HepG2 (cell line): ENCODE data around the gene DIS3L2. TPM values are rescaled to one million over a fixed set of nuclear protein-coding genes. Genes with fewer than 3 reads are reported as not detected.

Experiments used
- CSRNP2 ChIP-seq: sonication (generic); formaldehyde crosslinking; conservative IDR thresholded peaks from 2 replicates; pipeline ENCODE4 v1.8.0; 2022; ENCODE audit warnings: low read depth, missing genetic modification reagents
- MAX ChIP-seq: IDR thresholded peaks from 2 replicates; pipeline ENCODE4 v1.6.1; 2012; ENCODE audit warnings: inconsistent platforms
- MED1 ChIP-seq: sonication (generic); formaldehyde crosslinking; IDR thresholded peaks from 2 replicates; pipeline ENCODE4 v1.4.0; 2020; ENCODE audit warnings: missing genetic modification reagents
- POGK ChIP-seq: sonication (generic); formaldehyde crosslinking; conservative IDR thresholded peaks from 2 replicates; pipeline ENCODE4 v1.8.0; 2022; ENCODE audit warnings: mild to moderate bottlenecking, moderate library complexity, missing genetic modification reagents
- SIX1 ChIP-seq: sonication (generic); formaldehyde crosslinking; IDR thresholded peaks from 2 replicates; pipeline ENCODE4 v1.4.0; 2020; ENCODE audit warnings: missing genetic modification reagents, borderline replicate concordance
- SMAD1 ChIP-seq: sonication (generic); formaldehyde crosslinking; IDR thresholded peaks from 2 replicates; pipeline ENCODE4 v1.4.0; 2020; ENCODE audit warnings: missing genetic modification reagents, low read depth, mild to moderate bottlenecking, borderline replicate concordance
- SOX13 ChIP-seq, 3 experiments: fragments of 450-650 bp in 1 of 3; sonication (generic) in 1 of 3; formaldehyde crosslinking in 1 of 3; IDR thresholded peaks in 2 of 3; conservative IDR thresholded peaks in 1 of 3; 2 replicates each; pipeline versions ENCODE4 v1.5.0 to v1.6.1; 2016 to 2020; ENCODE audit warnings: antibody characterized with exemption in 1 of 3, mild to moderate bottlenecking in 1 of 3, missing compliant biosample characterization in 1 of 3, missing genetic modification reagents in 1 of 3, moderate library complexity in 1 of 3
- SOX5 ChIP-seq: IDR thresholded peaks from 2 replicates; pipeline ENCODE4 v1.6.1; 2016; ENCODE audit warnings: borderline replicate concordance
- TBX3 ChIP-seq: fragments of 450-650 bp; IDR thresholded peaks from 2 replicates; pipeline ENCODE4 v1.6.1; 2017; ENCODE audit warnings: antibody characterized with exemption, mild to moderate bottlenecking, inconsistent platforms, borderline replicate concordance
- TCF12 ChIP-seq, 2 experiments: fragments of 450-650 bp in 1 of 2; sonication (generic) in 1 of 2; formaldehyde crosslinking in 1 of 2; IDR thresholded peaks; 2 replicates each; pipeline versions ENCODE4 v1.6.1 to v1.8.0; 2017 to 2022; ENCODE audit warnings: antibody characterized with exemption in 1 of 2, mild to moderate bottlenecking in 1 of 2, missing genetic modification reagents in 1 of 2, moderate library complexity in 1 of 2
- ZBTB21 ChIP-seq: sonication (generic); formaldehyde crosslinking; IDR thresholded peaks from 2 replicates; pipeline ENCODE4 v1.4.0; 2020; ENCODE audit warnings: missing genetic modification reagents
- ZBTB3 ChIP-seq: sonication (generic); formaldehyde crosslinking; IDR thresholded peaks from 2 replicates; pipeline ENCODE4 v1.4.0; 2020; ENCODE audit warnings: low read depth, mild to moderate bottlenecking, moderate library complexity, missing genetic modification reagents, borderline replicate concordance
- ZBTB8A ChIP-seq: sonication (generic); formaldehyde crosslinking; IDR thresholded peaks from 2 replicates; pipeline ENCODE4 v1.4.0; 2020; ENCODE audit warnings: mild to moderate bottlenecking, low read depth, missing genetic modification reagents, borderline replicate concordance
- ZEB1 ChIP-seq: IDR thresholded peaks from 2 replicates; pipeline ENCODE4 v1.6.1; 2012; ENCODE audit warnings: mild to moderate bottlenecking, low read depth, inconsistent platforms; ENCODE audit not compliant: insufficient replicate concordance
- ZFP36 ChIP-seq: fragments of 150-350 bp; IDR thresholded peaks from 2 replicates; pipeline ENCODE4 v1.6.1; 2018; ENCODE audit warnings: borderline replicate concordance, low read length, low read depth; ENCODE audit not compliant: partially characterized antibody
- ZFP41 ChIP-seq: sonication (generic); formaldehyde crosslinking; IDR thresholded peaks from 2 replicates; pipeline ENCODE4 v1.4.0; 2020; ENCODE audit warnings: mild to moderate bottlenecking, missing genetic modification reagents, borderline replicate concordance
- ZFYVE20 ChIP-seq: sonication (generic); formaldehyde crosslinking; IDR thresholded peaks from 2 replicates; pipeline ENCODE4 v1.8.0; 2023; ENCODE audit warnings: low read depth, mild to moderate bottlenecking, moderate library complexity, missing genetic modification reagents, borderline replicate concordance
- ZNF468 ChIP-seq: sonication (generic); formaldehyde crosslinking; IDR thresholded peaks from 2 replicates; pipeline ENCODE4 v1.8.0; 2022; ENCODE audit warnings: mild to moderate bottlenecking, moderate library complexity, missing genetic modification reagents
- ZNF546 ChIP-seq: sonication (generic); formaldehyde crosslinking; conservative IDR thresholded peaks from 2 replicates; pipeline ENCODE4 v1.8.1; 2023; ENCODE audit warnings: mild to moderate bottlenecking, missing genetic modification reagents
- ZNF557 ChIP-seq: sonication (generic); formaldehyde crosslinking; IDR thresholded peaks from 2 replicates; pipeline ENCODE4 v1.4.0; 2020; ENCODE audit warnings: missing genetic modification reagents
- polyA plus RNA-seq, 8 experiments: library from polyadenylated mRNA; depleted of rRNA in 3 of 8; stranded (reverse) in 7 of 8; unstranded in 1 of 8; fragments of >200 nt; fragmentation: Illumina TruSeq in 4 of 8; extraction: Trizol in 4 of 8; gene quantifications; 2 replicates each; pipeline versions ENCODE4 v1.2.1 to v1.2.3, GENCODE V29; 2011 to 2016; ENCODE audit warnings: low read depth in 4 of 8, missing spikeins in 1 of 8, mixed read lengths in 1 of 8; ENCODE audit not compliant: insufficient read depth in 1 of 8
- total RNA-seq, 5 experiments: library from RNA; depleted of rRNA; stranded (reverse); fragments of >200 nt; fragmentation: Illumina TruSeq; extraction: Trizol; gene quantifications; 2 replicates each; pipeline ENCODE4 v1.2.3, GENCODE V29; 2016; ENCODE audit warnings: low read depth in 1 of 5
- TF ChIP-seq, protein P1 (sequence below): sonication (generic); formaldehyde crosslinking; IDR thresholded peaks from 2 replicates; pipeline ENCODE4 v1.5.0; 2020; ENCODE audit warnings: mild to moderate bottlenecking, low read depth, missing genetic modification reagents, borderline replicate concordance
- TF ChIP-seq, protein P2 (sequence below): IDR thresholded peaks from 2 replicates; pipeline ENCODE4 v1.6.1; 2016; ENCODE audit warnings: mild to moderate bottlenecking, missing biosample characterization, missing genetic modification reagents
- TF ChIP-seq, protein P3 (sequence below): sonication (generic); formaldehyde crosslinking; IDR thresholded peaks from 2 replicates; pipeline ENCODE4 v1.4.0; 2020; ENCODE audit warnings: missing genetic modification reagents

DIS3L2 gene
- total and polyA plus RNA-seq, 2 of the 13 experiments (the other 11 are each of a cell fraction or from before 2014, with no cell fraction given): 7.0 to 23.9 TPM

DNA sequence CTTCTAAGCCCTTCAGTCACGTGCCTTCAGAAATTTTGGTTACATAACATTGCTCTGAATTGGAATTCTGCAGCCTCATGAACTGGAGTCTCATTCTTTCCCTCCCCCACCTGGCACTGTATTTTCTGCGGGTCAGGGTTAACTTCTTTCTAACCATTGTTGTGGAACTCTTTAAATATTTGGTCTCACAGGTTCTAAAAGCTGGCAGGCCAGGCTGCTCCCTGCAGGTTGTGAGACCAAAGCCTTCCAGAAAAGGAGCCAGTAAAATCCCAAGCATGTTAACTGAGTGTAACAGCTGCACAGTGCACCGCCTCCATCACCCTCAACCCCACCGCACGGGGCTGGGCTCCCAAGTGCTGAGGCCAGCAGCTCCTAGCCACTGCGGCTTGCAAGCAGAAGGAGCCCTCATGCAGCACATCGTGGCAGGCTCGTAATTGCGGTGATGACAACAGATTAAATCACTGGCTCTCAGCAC is 243.0 kb downstream of the DIS3L2 start (continued):
- TF ChIP-seq TCF12 (IDR thresholded peaks at IDR 0.05) (no peak), TCF12 (CRISPR knock-in tag; IDR thresholded peaks at IDR 0.05) (no peak), ZFP41 (CRISPR knock-in tag) (no peak), ZNF546 (CRISPR knock-in tag) (no peak), ZFP36 (no peak), ZEB1 (no peak), SIX1 (CRISPR knock-in tag) (no peak), SMAD1 (CRISPR knock-in tag) (no peak), ZNF557 (CRISPR knock-in tag) (no peak), POGK (CRISPR knock-in tag) (no peak), MAX (no peak), ZBTB8A (CRISPR knock-in tag) (no peak), MED1 (CRISPR knock-in tag) (no peak), ZNF468 (CRISPR knock-in tag) (no peak), ZFYVE20 (CRISPR knock-in tag) (no peak), TBX3 (no peak), CSRNP2 (no peak), SOX5 (CRISPR knock-in tag) (peak; percentile 65), ZBTB21 (CRISPR knock-in tag) (no peak), ZBTB3 (CRISPR knock-in tag) (no peak), SOX13 (IDR thresholded peaks at IDR 0.05) (no peak), SOX13 (CRISPR knock-in tag; conservative IDR thresholded peaks at IDR 0.05 in 1 of 2, IDR thresholded peaks at IDR 0.05 in 1 of 2) (peak in 1 of 2 experiments; percentile 94; a peak in 2 of 4 replicates)
- TF ChIP-seq, protein P1, sequence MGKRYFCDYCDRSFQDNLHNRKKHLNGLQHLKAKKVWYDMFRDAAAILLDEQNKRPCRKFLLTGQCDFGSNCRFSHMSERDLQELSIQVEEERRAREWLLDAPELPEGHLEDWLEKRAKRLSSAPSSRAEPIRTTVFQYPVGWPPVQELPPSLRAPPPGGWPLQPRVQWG (CRISPR knock-in tag): no peak
- TF ChIP-seq, protein P2, sequence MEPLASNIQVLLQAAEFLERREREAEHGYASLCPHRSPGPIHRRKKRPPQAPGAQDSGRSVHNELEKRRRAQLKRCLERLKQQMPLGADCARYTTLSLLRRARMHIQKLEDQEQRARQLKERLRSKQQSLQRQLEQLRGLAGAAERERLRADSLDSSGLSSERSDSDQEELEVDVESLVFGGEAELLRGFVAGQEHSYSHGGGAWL (CRISPR knock-in tag): no peak
- TF ChIP-seq, protein P3, sequence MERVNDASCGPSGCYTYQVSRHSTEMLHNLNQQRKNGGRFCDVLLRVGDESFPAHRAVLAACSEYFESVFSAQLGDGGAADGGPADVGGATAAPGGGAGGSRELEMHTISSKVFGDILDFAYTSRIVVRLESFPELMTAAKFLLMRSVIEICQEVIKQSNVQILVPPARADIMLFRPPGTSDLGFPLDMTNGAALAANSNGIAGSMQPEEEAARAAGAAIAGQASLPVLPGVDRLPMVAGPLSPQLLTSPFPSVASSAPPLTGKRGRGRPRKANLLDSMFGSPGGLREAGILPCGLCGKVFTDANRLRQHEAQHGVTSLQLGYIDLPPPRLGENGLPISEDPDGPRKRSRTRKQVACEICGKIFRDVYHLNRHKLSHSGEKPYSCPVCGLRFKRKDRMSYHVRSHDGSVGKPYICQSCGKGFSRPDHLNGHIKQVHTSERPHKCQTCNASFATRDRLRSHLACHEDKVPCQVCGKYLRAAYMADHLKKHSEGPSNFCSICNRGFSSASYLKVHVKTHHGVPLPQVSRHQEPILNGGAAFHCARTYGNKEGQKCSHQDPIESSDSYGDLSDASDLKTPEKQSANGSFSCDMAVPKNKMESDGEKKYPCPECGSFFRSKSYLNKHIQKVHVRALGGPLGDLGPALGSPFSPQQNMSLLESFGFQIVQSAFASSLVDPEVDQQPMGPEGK (CRISPR knock-in tag): 0 out of 2 replicates have a peak, but pooled peaks have one; percentile 27
